ENCODE data around the gene LCOR.
A peak's percentile ranks its signal among the peaks of the same experiment; 100 is the strongest.
"Not testable (repeated sequence)": the region's sequence is repeated elsewhere in the genome, so short reads cannot be mapped to it uniquely, and the experiment has no call there.

Gene LCOR

DNA sequence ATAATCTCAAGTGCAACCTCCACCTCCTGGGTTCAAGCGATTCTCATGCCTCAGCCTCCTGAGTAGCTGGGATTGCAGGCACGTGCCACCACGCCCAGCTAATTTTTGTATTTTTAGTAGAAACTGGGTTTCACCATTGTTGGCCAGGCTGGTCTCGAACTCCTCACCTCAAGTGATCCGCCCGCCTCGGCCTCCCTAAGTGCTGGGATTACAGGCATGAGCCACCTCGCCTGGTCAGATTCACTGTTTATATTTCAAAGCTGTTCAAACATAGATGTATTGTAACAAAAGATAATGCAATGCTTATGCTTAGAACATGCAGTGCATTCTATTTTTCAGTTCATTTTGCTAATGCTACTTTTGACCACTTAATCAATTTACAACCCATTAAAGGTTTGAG lies 111.1 kb downstream of the LCOR start:
- DNase-seq, result not testable (repeated sequence)

DNA sequence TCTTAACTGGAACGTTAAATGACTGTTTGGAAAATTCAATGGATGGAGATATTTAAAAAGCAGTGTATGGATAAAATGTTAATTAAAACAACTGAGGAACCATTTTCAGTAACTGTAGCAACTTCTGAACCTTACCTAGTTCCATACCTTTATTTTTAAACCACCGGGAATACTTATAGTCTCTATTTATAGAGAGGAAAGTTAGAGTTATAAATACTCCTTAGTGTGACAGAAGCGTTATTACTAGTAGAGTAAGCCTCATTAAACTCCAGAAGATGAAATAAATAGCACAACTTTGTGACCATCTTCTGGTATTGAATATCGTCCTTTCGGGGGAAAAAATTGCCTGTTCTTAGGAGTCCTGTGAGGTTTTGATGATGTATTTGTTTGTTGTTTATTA lies 114.9 kb downstream of the LCOR start:
- no peak for DNase-seq

DNA sequence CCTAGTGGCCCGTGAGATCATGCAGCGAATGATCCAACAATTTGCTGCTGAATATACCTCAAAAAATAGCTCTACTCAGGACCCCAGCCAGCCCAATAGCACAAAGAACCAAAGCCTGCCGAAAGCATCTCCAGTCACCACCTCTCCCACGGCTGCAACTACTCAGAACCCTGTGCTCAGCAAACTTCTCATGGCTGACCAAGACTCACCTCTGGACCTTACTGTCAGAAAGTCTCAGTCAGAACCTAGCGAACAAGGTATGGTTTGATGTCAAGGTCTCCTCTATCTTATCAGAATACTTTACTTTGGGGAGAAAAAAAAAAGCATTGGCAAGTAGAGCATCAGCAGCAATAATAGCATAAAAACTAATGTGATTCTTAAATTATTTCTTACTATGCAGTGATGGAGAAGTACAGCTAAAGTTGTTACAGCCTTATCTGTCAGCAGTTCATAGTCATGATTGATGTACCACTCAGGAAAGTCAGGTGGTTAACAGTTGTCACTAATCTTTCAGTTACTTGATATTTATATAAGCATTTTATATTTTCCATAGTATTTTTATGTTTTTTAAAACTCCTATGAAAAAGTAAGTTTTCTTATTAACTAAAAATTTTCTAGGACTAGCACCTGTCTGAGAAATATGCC lies 117.1 kb downstream of the LCOR start:
- no peak for DNase-seq

DNA sequence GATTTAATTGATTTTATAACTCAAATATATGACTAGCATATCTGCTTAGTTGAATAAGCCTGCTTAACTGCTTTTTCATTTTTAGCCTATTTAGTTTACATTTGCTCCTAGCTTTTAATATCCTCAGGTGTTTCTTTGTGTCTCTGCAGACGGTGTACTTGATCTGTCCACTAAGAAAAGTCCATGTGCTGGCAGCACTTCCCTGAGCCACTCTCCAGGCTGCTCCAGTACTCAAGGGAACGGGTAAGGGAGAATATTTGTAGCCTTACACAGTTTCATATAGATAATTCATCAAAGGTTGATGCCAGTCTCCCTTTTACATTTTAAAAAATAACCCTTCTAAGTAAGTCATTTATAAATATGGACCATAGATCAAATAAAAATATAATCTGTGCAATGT lies 119.9 kb downstream of the LCOR start:
- DNase-seq, result no peak

DNA sequence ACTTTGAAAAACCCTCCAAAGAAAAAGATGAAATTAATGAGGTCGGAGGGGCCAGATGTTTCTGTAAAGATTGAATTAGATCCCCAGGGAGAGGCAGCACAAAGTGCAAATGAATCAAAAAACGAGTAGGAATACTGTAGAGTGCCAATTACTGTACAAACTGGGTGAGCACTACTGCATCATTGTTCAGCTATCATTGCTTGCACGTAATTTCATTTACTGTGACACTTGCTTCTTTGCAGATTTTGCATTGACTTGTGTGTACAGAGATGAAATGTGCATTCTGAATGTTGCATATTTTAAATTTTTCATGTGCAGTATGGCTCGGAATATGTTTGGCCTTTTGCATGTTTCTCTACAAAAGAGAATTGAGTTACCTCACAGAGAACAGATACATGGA lies 123.7 kb downstream of the LCOR start:
- no peak for DNase-seq

DNA sequence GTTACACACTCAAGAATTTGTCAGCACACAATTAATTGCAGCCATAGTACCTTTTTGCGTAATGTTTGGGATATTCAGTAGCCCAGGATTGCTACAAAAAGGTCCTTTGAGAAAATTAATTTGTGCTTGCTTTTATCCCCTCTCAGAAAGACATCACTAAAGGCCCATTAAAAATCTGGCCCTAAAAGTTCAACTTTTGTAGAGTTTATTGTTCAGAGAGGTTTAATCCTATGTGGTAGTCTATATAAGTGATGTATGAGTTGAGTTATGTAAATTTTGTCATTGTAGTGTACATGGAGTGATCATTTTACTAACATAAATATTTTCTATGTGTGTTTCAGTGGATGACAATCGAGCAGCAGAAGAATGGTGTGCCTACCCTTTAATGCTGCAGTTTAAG lies 126.0 kb downstream of the LCOR start:
- DNase-seq, result no peak

DNA sequence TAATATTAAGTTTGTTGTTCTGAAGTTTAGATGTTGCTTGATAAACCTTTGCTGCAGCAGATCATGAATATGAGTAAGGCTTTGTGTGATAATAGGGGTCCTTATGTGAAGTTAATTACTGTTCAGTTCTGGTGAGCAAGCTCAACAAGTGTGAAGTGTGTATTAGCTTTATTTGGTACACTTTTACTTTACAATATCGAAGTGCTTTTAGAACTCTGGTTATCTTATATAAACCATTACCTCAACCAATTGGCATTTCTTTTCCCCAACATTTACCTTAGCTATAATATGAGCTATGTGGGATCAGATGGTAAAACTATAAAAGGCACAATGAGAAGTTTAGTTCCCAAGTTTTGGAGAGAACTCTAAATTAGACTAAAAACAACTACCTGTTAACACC lies 127.6 kb downstream of the LCOR start:
- DNase-seq, result no peak

DNA sequence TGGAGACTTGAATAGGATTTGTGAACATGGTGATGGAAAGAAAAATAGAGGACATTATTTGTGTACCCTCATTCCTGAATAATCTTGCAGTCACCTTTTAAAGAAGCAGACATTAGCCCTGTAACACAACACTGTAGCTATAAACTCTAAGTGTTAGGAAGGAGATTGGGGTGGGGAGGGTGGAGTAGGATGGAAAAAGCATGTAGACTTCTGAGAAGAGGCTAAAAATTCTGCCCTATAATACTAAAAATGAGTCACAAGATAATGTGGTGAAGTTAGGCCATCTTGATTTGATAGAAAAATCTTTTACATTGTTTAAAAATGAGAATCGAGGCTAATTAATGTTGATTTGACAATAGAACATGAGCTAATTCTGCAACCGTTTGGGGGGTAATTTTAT lies 128.8 kb downstream of the LCOR start:
- no peak for DNase-seq

DNA sequence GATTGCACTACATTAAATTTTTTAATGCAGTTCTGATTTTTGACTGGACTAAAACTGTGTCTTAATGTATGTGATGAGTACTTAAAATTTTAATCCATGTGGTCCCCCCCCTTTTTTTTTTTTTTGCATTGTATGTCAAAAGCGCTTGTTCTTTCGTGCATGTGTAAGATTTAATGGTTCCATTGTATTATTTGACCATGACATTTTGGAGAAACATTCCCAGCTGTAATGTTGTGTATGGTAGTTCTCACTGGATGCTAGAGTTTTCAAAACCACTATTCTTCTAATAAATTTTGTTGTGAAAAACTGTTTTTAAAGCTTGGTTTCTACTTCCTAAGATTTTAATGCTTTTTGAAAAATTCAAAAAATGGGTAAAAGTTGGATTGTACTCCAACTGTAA lies 132.0 kb downstream of the LCOR start:
- DNase-seq, result no peak

DNA sequence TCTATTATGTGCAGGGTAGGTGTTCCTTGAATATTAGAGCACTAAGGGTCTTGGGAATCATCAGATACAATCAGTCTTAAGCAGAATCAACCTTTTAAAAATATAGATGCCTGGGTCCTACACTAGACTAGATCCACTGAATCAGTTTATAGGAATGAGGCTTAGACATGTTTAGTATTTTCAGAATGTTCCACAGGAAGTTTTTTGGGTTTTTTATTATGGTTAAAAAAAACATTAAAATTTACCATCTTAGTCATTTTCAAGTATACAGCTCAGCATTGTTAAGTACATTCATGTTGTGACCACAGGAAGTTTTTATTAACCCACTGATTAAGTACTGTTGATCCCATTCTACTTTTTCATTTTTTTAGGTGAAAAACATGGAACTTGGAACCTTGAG lies 135.7 kb downstream of the LCOR start:
- DNase-seq, result no peak

DNA sequence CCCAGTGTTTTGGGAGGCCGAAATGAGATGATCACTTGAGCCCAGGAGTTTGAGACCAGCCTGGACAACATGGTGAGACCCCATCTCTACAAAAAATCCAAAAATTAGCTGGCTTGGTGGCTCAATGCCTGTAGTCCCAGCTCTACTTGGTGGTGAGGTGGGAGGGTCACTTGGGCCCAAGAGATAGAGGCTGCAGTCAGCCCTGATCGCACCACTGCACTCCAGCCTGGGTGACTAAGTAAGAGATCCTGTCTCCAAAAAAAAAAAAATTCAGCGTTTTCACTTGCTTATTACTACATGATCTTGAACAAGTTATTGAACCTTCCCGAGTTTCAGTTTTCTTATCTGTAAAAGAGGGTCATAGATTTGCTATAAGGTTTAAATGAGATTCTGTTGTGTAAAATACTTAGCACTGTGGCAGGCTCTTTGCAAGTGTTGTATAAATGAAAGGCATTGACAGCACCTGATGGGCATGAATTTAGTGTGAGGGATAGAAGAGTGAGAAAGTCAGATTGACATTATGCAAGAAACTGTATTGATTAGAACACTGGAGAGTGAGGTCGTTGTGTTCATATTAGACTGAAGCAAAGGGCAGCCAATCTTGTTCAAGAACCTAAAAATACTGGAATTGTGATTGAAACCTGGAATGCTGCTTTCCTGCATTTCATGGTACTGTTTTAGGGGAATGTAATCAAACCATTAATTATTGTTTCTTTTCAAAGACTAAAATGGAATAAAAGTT lies 136.8 kb downstream of the LCOR start:
- DNase-seq, result no peak

DNA sequence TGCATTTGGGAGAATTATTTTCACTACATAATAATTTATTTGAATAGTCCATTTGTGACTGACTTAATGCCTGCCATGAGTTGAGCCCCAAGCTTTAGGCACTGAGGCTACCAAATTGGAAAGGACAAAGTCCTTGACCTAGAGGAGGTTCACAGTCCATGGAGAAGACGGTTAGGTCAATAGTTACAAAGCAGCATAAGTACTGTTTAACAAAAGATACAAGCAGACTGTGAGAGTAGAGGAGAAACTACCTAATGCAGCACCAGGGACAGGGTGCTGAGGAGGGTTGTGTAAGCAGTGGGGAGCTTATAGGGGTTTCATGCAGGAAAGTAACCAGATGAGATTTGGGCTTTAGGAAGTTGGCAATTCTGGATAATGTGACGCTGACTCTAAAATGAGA lies 139.2 kb downstream of the LCOR start:
- no peak for DNase-seq

DNA sequence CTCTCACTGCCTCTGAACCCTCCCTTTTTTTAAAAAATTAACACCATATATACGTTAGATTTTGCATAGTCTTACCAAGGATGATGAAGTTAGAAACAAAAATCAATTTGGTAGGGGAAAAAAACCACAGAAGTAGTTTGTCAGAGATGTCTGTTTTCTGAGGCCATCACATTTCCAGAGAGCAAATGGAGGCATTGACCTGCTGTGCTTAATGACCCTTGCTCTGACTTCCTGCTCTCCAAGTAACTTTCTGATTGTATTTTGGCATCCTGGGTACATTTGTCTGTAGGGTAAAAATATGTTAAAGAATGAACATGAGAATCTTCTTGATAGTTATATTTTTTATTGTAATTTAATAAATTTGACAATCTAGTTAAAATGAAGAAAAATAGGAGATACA lies 140.2 kb downstream of the LCOR start:
- no peak for DNase-seq

DNA sequence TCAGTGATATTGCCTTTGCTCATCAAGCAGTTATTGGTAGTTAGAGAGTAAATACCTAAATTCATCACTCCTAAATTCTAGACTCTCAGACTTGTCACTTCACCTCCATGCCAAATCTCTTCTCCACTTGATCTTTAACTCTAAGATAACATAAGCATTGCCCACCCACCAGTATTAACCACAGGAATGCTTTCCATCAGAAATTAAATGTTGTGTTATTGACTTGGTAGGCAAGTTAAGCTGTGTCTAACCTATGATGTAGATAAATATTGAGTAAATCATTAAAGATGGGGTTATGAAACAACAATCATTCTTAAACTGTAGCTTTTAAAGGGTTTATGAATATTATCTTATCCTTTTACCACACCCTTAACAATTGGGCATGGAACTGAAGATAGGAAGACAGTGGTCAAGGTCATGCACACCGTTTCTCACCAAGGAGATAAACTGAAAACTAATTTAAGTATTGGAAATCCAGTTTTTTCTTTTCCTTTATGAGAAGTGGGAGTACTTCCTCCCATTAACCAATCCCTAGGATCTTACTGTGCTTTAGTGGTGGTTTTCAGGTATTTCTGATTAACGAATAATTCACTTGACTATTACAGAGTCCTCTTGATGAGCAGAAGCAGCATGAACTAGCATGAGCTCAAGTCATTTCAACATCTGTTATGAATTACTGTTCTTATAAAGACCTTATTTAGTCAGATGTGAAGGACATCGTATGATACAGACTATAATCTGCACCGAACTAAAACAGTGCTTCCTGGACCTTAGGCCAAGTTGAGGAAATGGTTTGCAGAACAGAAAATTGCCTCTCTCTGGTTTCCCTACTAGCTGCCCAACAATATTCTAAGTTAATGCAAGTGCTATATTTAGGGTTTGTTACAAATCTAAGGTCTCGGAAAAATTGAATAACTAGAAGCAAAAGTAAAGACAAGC lies 142.0 kb downstream of the LCOR start:
- no peak for DNase-seq

DNA sequence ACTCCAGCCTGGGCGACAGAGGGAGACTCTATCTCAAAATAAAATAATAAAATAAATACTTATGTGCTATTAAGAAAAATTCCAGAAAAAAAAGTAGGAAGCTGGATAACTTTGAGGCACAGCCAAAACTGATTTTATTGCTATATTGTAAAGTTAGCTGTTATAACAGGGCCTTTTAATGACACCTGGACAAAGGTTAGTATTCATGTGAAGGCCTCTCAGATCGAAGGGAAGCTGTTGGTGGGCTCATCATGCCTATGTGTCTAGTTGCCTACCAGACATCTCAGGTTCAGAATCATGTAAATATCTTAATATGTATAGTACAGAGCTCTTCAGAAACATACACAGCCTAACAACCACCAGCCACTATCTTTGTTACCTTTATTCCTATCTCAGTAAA lies 143.0 kb downstream of the LCOR start:
- no peak for DNase-seq

DNA sequence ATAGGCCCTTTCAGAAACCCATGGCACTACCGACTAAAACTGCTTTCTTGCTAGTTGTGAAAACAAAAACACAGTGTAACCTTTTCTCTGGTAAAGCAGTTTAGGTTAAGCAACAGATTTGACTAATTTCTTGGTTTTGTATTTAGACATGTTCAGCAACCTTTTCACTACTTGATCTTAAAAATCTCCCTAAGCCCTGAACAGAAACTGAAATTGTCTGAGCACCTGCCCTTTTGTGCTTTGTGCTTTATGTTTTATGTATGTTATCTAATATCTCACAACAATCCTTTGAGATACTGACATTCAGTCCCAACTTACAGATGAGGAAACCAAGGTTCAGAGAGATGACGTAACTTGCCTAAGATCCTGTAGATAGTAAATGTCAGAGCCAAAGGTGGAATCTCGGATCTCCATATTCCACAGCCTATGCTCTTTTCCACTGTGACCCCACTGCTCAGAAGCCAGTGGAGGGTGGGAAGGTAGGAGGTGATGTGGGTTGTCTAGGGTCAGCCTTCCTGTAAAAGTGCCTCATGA lies 146.6 kb downstream of the LCOR start:
- DNase-seq, result no peak

DNA sequence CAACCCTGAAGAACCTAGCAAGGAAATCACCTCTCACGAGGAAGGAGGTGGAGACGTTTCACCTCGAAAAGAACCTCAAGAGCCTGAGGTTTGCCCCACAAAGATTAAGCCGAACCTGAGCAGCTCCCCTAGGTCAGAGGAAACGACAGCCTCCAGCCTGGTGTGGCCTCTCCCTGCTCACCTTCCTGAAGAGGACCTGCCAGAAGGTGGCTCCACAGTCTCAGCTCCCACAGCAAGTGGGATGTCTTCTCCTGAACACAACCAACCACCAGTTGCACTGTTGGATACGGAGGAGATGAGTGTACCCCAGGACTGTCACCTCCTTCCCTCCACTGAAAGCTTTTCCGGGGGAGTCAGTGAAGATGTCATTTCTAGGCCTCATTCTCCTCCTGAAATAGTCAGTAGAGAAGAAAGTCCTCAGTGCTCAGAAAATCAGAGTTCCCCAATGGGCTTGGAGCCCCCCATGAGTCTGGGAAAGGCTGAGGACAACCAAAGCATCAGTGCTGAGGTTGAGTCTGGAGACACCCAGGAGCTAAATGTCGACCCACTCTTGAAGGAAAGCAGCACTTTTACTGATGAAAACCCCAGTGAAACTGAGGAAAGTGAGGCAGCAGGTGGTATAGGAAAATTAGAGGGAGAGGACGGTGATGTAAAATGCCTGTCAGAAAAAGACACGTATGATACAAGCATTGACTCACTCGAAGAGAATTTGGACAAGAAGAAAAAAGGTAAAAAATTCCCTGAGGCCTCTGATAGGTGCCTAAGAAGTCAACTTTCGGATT lies 150.2 kb downstream of the LCOR start:
- DNase-seq, result no peak

DNA sequence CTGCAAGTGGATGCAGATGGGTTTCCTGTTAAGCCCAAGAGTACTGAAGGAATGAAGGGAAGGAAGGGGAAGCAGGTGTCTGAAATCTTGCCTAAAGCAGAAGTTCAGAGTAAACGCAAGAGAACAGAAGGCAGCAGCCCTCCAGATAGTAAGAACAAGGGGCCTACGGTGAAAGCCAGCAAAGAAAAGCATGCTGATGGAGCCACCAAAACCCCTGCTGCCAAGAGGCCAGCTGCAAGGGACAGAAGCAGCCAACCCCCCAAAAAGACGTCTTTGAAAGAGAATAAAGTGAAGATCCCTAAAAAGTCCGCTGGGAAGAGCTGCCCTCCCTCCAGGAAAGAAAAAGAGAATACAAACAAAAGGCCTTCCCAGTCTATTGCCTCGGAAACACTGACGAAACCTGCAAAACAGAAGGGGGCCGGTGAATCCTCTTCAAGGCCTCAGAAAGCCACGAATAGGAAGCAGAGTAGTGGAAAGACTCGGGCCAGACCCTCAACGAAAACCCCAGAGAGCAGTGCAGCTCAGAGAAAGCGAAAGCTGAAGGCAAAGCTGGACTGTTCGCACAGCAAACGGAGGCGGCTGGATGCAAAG lies 152.5 kb downstream of the LCOR start:
- peak; percentile 82 for DNase-seq

DNA sequence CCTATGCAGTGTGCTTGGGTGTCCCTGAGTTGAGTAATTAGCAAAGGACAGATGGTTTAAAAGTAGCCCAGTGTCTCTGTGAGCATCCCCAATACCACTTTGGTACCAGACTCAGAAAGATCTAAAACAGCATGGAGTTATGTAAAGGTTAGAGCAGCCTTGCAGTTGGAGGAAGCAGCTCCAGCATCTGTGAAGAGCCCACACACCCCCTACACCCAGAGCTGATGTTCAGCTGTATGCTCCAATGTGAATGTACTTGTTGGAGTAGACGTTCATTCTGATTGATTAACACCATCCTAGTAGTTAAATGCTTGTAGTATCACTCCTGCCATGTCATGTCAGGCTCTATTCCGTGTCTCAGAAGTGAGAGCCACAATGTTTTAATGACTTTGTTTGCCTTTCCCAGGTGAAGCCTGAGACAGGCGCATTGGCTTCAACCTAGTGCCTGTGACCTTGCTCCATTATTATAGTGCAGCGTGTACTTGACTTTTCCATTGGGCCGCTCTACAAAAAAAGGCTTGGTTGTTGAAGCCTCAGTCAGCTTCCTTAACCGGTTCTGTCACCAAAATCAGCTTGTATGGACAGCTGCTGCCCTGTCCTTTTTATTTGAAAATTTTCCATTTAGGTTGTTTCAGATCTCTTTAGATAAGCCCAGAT lies 154.2 kb downstream of the LCOR start:
- DNase-seq, result no peak

DNA sequence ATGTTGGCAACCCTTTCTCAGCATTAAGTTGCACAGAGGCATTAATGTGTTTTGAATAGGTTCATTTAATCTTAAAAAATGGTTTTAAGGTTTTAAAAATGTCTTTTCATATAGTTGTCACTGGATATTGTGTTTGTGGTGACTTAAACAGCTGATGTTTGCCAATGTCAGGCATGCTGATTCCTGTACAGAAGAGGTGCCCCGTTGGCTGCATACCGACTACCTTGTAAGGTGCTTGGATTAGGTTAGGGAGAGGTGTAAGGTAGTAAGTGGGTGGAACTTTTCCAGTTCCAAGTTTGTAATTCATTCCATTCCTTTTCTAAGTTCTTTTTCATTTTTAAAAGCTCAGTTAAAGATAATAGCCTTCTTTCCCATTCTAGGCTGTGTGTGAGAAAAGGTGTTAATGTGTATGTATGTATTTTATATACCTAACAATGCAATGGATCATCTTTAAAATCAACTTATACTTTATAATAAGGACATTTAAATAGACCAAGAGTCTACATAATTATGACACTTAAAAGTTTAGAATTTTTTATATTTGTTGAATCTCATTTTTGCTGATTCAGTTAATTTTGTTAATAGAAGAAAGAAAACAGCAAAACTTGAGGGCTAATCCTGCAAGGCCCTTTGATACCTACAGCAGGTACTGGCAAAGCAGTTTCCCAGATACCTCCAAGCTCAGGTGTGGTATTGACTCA lies 155.2 kb downstream of the LCOR start:
- DNase-seq, result no peak

DNA sequence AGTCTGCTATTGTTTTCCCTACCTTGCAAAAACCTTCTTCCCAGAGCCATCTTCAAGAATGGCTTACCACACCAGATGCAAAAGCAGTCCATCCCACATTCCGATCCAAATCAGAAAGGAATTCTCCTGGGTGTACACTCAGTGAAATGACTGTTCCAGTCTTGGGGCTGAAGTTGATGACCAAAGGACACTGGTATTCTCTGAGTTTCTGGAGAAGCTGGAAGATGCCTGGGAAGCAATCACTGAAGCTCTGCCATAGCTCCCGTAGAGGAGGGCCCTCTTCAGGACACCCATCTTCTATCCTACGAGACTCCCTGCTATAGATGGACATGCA lies 155.7 kb downstream of the LCOR start:
- DNase-seq, result no peak
